ENCODE data around the gene CGNL1. TPM values are rescaled to one million over a fixed set of nuclear protein-coding genes. Genes with fewer than 3 reads are reported as not detected.

CGNL1 gene
- total and polyA plus RNA-seq, 8 donors = 7.3 to 35.8 (median 24.2) TPM

- no peak overlapping the region for H3K27ac ChIP-seq
- ATAC-seq (peak in 2 of 4 donors; percentile 26 to 28), FAIRE-seq (no peak), DNase-seq (no peak)
- no peaks in the 10 kb centered on the region for H3K4me1 ChIP-seq
- 75 to 79% methylated on average over 12 of the region's 12 CpGs for WGBS, 2 donors
- intact Hi-C loops (cut with DNase I) = loop anchor here in 1 of 3 donors (10.0 kb wide), 1 partner anchor 211 kb away; no protein-coding TSS in a partner anchor
- H3K36me3 ChIP-seq = no peaks in the 10 kb centered on the region
- H3K9me3 ChIP-seq = no peaks in the 10 kb centered on the region
- no peak overlapping the region for H3K4me3 ChIP-seq
- no peaks in the 10 kb centered on the region for H3K27me3 ChIP-seq
- TF ChIP-seq, protein P1, sequence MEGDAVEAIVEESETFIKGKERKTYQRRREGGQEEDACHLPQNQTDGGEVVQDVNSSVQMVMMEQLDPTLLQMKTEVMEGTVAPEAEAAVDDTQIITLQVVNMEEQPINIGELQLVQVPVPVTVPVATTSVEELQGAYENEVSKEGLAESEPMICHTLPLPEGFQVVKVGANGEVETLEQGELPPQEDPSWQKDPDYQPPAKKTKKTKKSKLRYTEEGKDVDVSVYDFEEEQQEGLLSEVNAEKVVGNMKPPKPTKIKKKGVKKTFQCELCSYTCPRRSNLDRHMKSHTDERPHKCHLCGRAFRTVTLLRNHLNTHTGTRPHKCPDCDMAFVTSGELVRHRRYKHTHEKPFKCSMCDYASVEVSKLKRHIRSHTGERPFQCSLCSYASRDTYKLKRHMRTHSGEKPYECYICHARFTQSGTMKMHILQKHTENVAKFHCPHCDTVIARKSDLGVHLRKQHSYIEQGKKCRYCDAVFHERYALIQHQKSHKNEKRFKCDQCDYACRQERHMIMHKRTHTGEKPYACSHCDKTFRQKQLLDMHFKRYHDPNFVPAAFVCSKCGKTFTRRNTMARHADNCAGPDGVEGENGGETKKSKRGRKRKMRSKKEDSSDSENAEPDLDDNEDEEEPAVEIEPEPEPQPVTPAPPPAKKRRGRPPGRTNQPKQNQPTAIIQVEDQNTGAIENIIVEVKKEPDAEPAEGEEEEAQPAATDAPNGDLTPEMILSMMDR (IDR thresholded peaks at IDR 0.05) = no peak
Measured at GRCh38 chr15:57334257-57334656, 42.0 kb upstream of the CGNL1 start.

GRCh38 chr15:57335293-57335715 is 41.0 kb upstream of the CGNL1 start:
- H3K36me3 ChIP-seq = no peaks in the 10 kb centered on the region
- no peaks in the 10 kb centered on the region for H3K9me3 ChIP-seq
- no peak for FAIRE-seq
- TF ChIP-seq, protein P1 (IDR thresholded peaks at IDR 0.05) = no peak
- H3K4me3 ChIP-seq = no peak overlapping the region
- no peaks in the 10 kb centered on the region for H3K27me3 ChIP-seq
- ATAC-seq = no peak
- 76% methylated on average over 6 of the region's 6 CpGs for WGBS, 2 donors
- H3K4me1 ChIP-seq = no peaks in the 10 kb centered on the region
- intact Hi-C loops (cut with DNase I) = loop anchor here in 2 of 3 donors (5.0 to 10.0 kb wide), 2 partner anchors 207 to 209 kb away; no protein-coding TSS in a partner anchor
- DNase-seq = no peak
- H3K27ac ChIP-seq = no peak overlapping the region

GRCh38 chr15:57335719-57336118 is 40.6 kb upstream of the CGNL1 start:
- no peaks in the 10 kb centered on the region for H3K27me3 ChIP-seq
- no peak for DNase-seq
- H3K27ac ChIP-seq = no peak overlapping the region
- 71 to 78% methylated on average over 7 of the region's 7 CpGs for WGBS, 2 donors
- no peaks in the 10 kb centered on the region for H3K9me3 ChIP-seq
- H3K4me3 ChIP-seq = no peak overlapping the region
- H3K4me1 ChIP-seq = no peaks in the 10 kb centered on the region
- no peaks in the 10 kb centered on the region for H3K36me3 ChIP-seq
- no peak for FAIRE-seq
- ATAC-seq = no peak
- intact Hi-C loops (cut with DNase I) = loop anchor here in 2 of 3 donors (5.0 to 10.0 kb wide), 2 partner anchors 207 to 209 kb away; no protein-coding TSS in a partner anchor
- TF ChIP-seq, protein P1 (IDR thresholded peaks at IDR 0.05) = no peak

DNA sequence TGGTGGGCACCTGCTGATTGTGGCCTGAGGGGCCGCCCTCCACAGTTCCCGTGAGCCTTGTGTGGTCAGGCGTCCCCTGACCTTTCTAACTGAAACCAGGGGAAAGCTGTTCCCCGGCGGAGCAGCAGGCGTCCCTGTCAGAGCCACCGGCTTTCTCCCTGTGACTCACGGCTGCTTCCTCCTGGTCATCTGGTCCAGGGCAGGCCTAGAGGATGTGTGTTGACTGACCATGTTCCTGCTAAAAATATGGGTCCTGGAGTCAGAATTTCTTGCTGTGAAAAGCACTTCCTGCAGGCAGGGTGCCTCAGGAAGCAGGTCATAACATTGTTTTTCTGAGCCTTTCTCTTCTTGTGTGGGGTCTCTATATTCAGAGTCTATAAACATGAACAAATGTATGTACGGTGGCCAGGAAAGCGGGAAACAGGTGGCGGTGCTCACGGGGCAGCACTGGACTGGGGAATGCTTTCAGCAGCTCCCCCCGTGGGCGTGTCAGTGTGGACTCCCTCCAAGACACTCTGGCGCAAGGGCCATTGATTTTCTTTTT is 38.4 kb upstream of the CGNL1 start:
- 68 to 72% methylated on average over 15 of the region's 15 CpGs for WGBS, 2 donors
- Histone ChIP-seq H3K9me3 (no peaks in the 10 kb centered on the region), H3K4me3 (no peak overlapping the region), H3K36me3 (no peaks in the 10 kb centered on the region), H3K4me1 (no peaks in the 10 kb centered on the region), H3K27ac (no peak overlapping the region), H3K27me3 (no peaks in the 10 kb centered on the region)
- intact Hi-C loops (cut with DNase I) = loop anchor here in 2 of 3 donors (5.0 to 10.0 kb wide), 2 partner anchors 204 to 207 kb away; no protein-coding TSS in a partner anchor
- DNase-seq (no peak), ATAC-seq (peak in 3 of 4 donors; percentile 22 to 38 (median 31)), FAIRE-seq (no peak)
- TF ChIP-seq, protein P1 (IDR thresholded peaks at IDR 0.05) = no peak

DNA sequence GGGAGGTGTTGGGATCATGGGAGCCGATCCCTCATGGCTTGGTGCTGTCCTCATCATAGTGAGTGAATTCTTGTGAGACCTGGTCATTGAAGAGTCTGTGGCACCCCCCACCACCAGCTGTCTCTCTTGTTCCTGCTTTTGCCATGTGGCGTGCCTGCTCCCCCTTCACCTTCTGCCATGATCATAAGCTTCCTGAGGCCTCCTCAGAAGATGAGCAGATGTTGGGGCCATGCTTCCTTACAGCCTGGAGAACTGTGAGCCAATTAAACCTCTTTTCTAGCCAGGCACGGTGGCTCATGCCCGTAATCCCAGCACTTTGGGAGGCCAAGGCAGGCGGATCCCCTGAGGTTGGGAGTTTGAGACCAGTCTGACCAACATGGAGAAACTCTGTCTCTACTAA is 37.0 kb upstream of the CGNL1 start:
- Histone ChIP-seq H3K4me3 (no peak overlapping the region), H3K9me3 (no peaks in the 10 kb centered on the region), H3K36me3 (no peaks in the 10 kb centered on the region), H3K27me3 (no peaks in the 10 kb centered on the region), H3K27ac (no peak overlapping the region), H3K4me1 (peaks cover 0 to 3% (median 0%) of the 10 kb centered on the region in 3 donors)
- ATAC-seq (no peak), DNase-seq (no peak), FAIRE-seq (no peak)
- intact Hi-C loops (cut with DNase I) = loop anchor here in 2 of 3 donors (5.0 to 10.0 kb wide), 2 partner anchors 203 to 205 kb away; no protein-coding TSS in a partner anchor
- TF ChIP-seq, protein P1 (IDR thresholded peaks at IDR 0.05) = no peak
- WGBS, 2 donors = 85 to 97% methylated on average over 5 of the region's 5 CpGs
